ENCODE data around the gene SRRM3. TPM values are rescaled to one million over a fixed set of nuclear protein-coding genes. Genes with fewer than 3 reads are reported as not detected.
"Not testable (repeated sequence)": the region's sequence is repeated elsewhere in the genome, so short reads cannot be mapped to it uniquely, and the experiment has no call there.

Gene SRRM3
- total RNA-seq, 1 experiment from 2014 or later = 0.21 TPM

DNA sequence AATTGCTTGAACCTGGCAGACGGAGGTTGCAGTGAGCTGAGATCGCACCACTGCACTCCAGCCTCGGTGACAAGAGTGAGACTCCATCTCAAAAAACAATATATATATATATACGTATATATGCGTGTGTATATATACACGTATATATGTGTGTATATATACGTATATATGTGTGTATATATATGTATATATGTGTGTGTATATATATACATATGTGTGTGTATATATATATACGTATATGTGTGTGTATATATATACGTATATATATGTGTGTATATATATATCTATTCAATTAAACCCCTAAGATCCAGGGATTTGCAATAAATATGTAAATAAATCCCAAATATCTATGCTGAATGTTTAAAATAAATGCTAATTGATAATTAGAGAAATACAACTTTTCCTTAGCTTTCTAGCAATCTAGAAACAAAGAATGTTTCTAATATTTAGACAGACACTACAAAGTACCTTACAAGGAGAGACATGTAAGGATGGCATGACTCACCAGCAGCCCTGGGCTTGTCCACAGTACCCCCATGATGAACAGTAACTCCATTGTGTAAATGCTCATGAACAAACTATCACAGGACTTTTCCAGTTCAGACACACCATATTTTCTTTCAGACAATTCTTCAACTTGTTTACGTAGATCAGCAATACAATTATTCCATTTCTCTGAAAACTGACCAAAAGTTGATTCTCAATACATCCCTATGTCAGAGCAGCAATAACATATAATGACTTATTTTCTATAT lies 39.1 kb upstream of the SRRM3 start:
- H3K4me3 Mint-ChIP-seq (ENCODE audit: low read depth, unreplicated experiment); H3K9me3 Mint-ChIP-seq (ENCODE audit: low read depth, unreplicated experiment); BruUV-seq (replicated peaks); H3K27me3 Mint-ChIP-seq (ENCODE audit: unreplicated experiment); CTCF ChIA-PET; H3K4me1 Mint-ChIP-seq (ENCODE audit: low read depth, unreplicated experiment); H3K27ac Mint-ChIP-seq (ENCODE audit: unreplicated experiment); intact Hi-C loops (cut with micrococcal nuclease; ENCODE audit: unreplicated experiment): not testable (repeated sequence)
- peaks cover 12% of the 10 kb centered on the region for H3K36me3 Mint-ChIP-seq (ENCODE audit: insufficient read depth, unreplicated experiment)
- DNase-seq = peak; percentile 16

DNA sequence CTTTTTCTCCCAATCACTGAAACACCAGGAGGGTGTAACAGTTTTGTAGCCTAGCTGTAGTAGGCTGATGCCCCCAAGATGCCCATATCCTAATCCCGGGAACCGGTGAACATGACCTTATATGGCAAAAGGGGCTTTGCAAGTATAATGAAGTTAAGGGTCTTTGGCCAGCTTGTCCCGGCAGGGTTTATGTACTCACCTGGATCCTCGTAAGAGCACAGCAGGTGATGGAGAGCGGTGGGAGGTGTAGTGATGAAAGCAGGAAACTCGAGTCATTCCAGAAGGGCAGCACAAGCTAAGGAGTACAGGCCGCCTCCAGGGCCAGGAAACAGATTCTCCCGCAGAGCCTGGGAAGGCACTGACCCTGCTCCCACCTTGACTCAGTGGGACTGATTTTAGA lies 37.9 kb upstream of the SRRM3 start:
- BruUV-seq (replicated peaks); H3K4me1 Mint-ChIP-seq (ENCODE audit: low read depth, unreplicated experiment); intact Hi-C loops (cut with micrococcal nuclease; ENCODE audit: unreplicated experiment); H3K9me3 Mint-ChIP-seq (ENCODE audit: low read depth, unreplicated experiment); H3K27me3 Mint-ChIP-seq (ENCODE audit: unreplicated experiment); CTCF ChIA-PET; DNase-seq; H3K4me3 Mint-ChIP-seq (ENCODE audit: low read depth, unreplicated experiment); H3K27ac Mint-ChIP-seq (ENCODE audit: unreplicated experiment): not testable (repeated sequence)
- H3K36me3 Mint-ChIP-seq (ENCODE audit: insufficient read depth, unreplicated experiment) = peaks cover 12% of the 10 kb centered on the region

- no peak for DNase-seq
- no peak overlapping the region for H3K4me3 Mint-ChIP-seq (ENCODE audit: low read depth, unreplicated experiment)
- TF ChIP-seq, protein P1, sequence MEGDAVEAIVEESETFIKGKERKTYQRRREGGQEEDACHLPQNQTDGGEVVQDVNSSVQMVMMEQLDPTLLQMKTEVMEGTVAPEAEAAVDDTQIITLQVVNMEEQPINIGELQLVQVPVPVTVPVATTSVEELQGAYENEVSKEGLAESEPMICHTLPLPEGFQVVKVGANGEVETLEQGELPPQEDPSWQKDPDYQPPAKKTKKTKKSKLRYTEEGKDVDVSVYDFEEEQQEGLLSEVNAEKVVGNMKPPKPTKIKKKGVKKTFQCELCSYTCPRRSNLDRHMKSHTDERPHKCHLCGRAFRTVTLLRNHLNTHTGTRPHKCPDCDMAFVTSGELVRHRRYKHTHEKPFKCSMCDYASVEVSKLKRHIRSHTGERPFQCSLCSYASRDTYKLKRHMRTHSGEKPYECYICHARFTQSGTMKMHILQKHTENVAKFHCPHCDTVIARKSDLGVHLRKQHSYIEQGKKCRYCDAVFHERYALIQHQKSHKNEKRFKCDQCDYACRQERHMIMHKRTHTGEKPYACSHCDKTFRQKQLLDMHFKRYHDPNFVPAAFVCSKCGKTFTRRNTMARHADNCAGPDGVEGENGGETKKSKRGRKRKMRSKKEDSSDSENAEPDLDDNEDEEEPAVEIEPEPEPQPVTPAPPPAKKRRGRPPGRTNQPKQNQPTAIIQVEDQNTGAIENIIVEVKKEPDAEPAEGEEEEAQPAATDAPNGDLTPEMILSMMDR (IDR thresholded peaks at IDR 0.05; ENCODE audit: unreplicated experiment) = no peak
- no peaks in the 10 kb centered on the region for H3K27me3 Mint-ChIP-seq (ENCODE audit: unreplicated experiment)
- H3K9me3 Mint-ChIP-seq (ENCODE audit: low read depth, unreplicated experiment) = no peaks in the 10 kb centered on the region
- H3K36me3 Mint-ChIP-seq (ENCODE audit: insufficient read depth, unreplicated experiment) = peaks cover 12% of the 10 kb centered on the region
- no peak overlapping the region for H3K27ac Mint-ChIP-seq (ENCODE audit: unreplicated experiment)
- intact Hi-C loops (cut with micrococcal nuclease; ENCODE audit: unreplicated experiment) = no loop called here
- no TSS peak for BruUV-seq (replicated peaks)
- CTCF ChIA-PET = no interaction called here
- no peaks in the 10 kb centered on the region for H3K4me1 Mint-ChIP-seq (ENCODE audit: low read depth, unreplicated experiment)
Observed at GRCh38 chr7:76165106-76165972, 36.4 kb upstream of the SRRM3 start.

DNA sequence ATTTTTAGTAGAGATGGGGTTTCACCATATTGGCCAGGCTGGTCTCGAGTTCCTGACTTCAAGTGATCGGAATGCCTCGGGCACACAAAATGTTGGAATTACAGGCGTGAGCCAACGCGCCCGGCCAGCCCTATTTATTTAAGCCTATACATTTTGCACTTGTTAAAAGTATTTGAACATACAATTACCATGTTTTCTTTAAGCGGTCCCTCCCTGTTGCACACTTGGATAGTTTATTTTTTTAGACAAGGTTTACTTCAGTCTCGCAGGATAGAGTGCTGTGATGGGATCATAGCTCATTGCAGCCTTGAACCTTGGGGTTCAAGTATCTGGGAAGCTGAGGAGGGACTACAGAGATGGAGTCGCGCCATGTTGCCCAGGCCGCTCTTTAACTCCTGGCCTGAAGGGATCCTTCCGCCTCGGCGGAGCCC lies 35.7 kb upstream of the SRRM3 start:
- no peak for DNase-seq
- H3K4me3 Mint-ChIP-seq (ENCODE audit: low read depth, unreplicated experiment) = peak overlapping the region; percentile 68
- TSS peak; percentile 88 for BruUV-seq (replicated peaks)
- peaks cover 12% of the 10 kb centered on the region for H3K36me3 Mint-ChIP-seq (ENCODE audit: insufficient read depth, unreplicated experiment)
- intact Hi-C loops (cut with micrococcal nuclease; ENCODE audit: unreplicated experiment) = no loop called here
- H3K27me3 Mint-ChIP-seq (ENCODE audit: unreplicated experiment) = no peaks in the 10 kb centered on the region
- CTCF ChIA-PET = interaction anchor here (0.6 kb wide), 2 partner anchors 148 to 166 kb away, joined by 3 to 4 read pairs; no protein-coding TSS in a partner anchor
- TF ChIP-seq, protein P1 (IDR thresholded peaks at IDR 0.05; ENCODE audit: unreplicated experiment) = no peak
- peak overlapping the region; percentile 77 for H3K27ac Mint-ChIP-seq (ENCODE audit: unreplicated experiment)
- no peaks in the 10 kb centered on the region for H3K4me1 Mint-ChIP-seq (ENCODE audit: low read depth, unreplicated experiment)
- H3K9me3 Mint-ChIP-seq (ENCODE audit: low read depth, unreplicated experiment) = no peaks in the 10 kb centered on the region

GRCh38 chr7:76166404-76167255 lies 35.1 kb upstream of the SRRM3 start:
- Mint-ChIP-seq H3K27ac (ENCODE audit: unreplicated experiment) (peak overlapping the region; percentile 77), H3K4me1 (ENCODE audit: low read depth, unreplicated experiment) (no peaks in the 10 kb centered on the region), H3K27me3 (ENCODE audit: unreplicated experiment) (no peaks in the 10 kb centered on the region), H3K4me3 (ENCODE audit: low read depth, unreplicated experiment) (peak overlapping the region; percentile 68), H3K36me3 (ENCODE audit: insufficient read depth, unreplicated experiment) (peaks cover 12% of the 10 kb centered on the region), H3K9me3 (ENCODE audit: low read depth, unreplicated experiment) (no peaks in the 10 kb centered on the region)
- intact Hi-C loops (cut with micrococcal nuclease; ENCODE audit: unreplicated experiment) = no loop called here
- TF ChIP-seq, protein P1 (IDR thresholded peaks at IDR 0.05; ENCODE audit: unreplicated experiment) = no peak
- TSS peak; percentile 97 for BruUV-seq (replicated peaks)
- DNase-seq = peak; percentile 92
- CTCF ChIA-PET = interaction anchor here (0.6 to 0.9 kb wide), 3 partner anchors 96 to 165 kb away, joined by 3 to 4 read pairs (median 3); no protein-coding TSS in a partner anchor

Measured in Calu3 (cell line).